Smooth muscle cell (in vitro differentiated cells): ENCODE results near the gene AGAP3. TPM values are rescaled to one million over a fixed set of nuclear protein-coding genes. Genes with fewer than 3 reads are reported as not detected.

Source experiments
- DNase-seq: peaks from one replicate; lab custom pipeline; 2025; ENCODE audit not compliant: unreplicated experiment; lab: John Stamatoyannopoulos, UW
- H2AFZ ChIP-seq: fragments of 200-600 bp; sonication (generic); 2 replicates; pipeline ENCODE4 v1.6.0; 2016; ENCODE audit warnings: antibody characterized with exemption, low read depth, mild to moderate bottlenecking
- H3F3A ChIP-seq: fragments of 200-600 bp; sonication (generic); 2 replicates; pipeline ENCODE4 v1.6.0; 2017; ENCODE audit warnings: antibody characterized with exemption, low read depth
- H3K27ac ChIP-seq: fragments of 200-600 bp; sonication (generic); 2 replicates; pipeline ENCODE4 v1.5.1; 2016; ENCODE audit warnings: low read depth, mild to moderate bottlenecking
- H3K27me3 ChIP-seq: fragments of 200-600 bp; sonication (generic); 2 replicates; pipeline ENCODE4 v1.6.1; 2016; ENCODE audit warnings: low read depth, mild to moderate bottlenecking
- H3K36me3 ChIP-seq: fragments of 200-600 bp; sonication (generic); 2 replicates; pipeline ENCODE4 v1.5.1; 2016; ENCODE audit warnings: low read depth
- H3K4me1 ChIP-seq: fragments of 200-600 bp; sonication (generic); 2 replicates; pipeline ENCODE4 v1.5.1; 2016; ENCODE audit warnings: low read depth
- H3K4me2 ChIP-seq: fragments of 200-600 bp; sonication (generic); 2 replicates; pipeline ENCODE4 v1.6.0; 2016; ENCODE audit warnings: mild to moderate bottlenecking
- H3K4me3 ChIP-seq: fragments of 200-600 bp; sonication (generic); 2 replicates; pipeline ENCODE4 v1.5.1; 2016; ENCODE audit warnings: mild to moderate bottlenecking
- H3K79me2 ChIP-seq: fragments of 200-600 bp; sonication (generic); 2 replicates; pipeline ENCODE4 v1.6.0; 2016; ENCODE audit warnings: low read depth, mild to moderate bottlenecking
- H3K9ac ChIP-seq: fragments of 200-600 bp; sonication (generic); 2 replicates; pipeline ENCODE4 v1.6.0; 2016; ENCODE audit warnings: low read depth
- H3K9me3 ChIP-seq: fragments of 200-600 bp; sonication (generic); replicated peaks from 2 replicates; pipeline ENCODE4 v1.5.1; 2016; ENCODE audit warnings: low read depth
- H4K20me1 ChIP-seq: fragments of 200-600 bp; sonication (generic); 2 replicates; pipeline ENCODE4 v1.6.0; 2016; ENCODE audit warnings: low read depth
- CTCF ChIP-seq: fragments of 200-600 bp; sonication (generic); IDR thresholded peaks from 2 replicates; pipeline ENCODE4 v1.5.1; 2017; ENCODE audit warnings: borderline replicate concordance, mild to moderate bottlenecking, antibody characterized with exemption; ENCODE audit not compliant: insufficient read depth, poor library complexity, severe bottlenecking
- WGBS: methylation state at CpG from one replicate; pipeline ENCODE4 v1.1.7; 2016; ENCODE audit warnings: low lambda C conversion rate; 5-methylcytosine and 5-hydroxymethylcytosine counted together
- polyA plus RNA-seq: library from polyadenylated mRNA; unstranded; fragments of >200 nt; fragmentation: Nextera tagmentation; extraction: Ambion mirVana; gene quantifications from 2 replicates; pipeline ENCODE4 v1.2.1, GENCODE V29; 2016
- total RNA-seq: library from RNA; depleted of rRNA; stranded (reverse); fragments of >200 nt; gene quantifications from 2 replicates; pipeline ENCODE4 v1.2.3, GENCODE V29; 2014

Gene AGAP3
- total and polyA plus RNA-seq, 2 experiments from 2014 or later = 29.8 to 51.4 TPM

GRCh38 chr7:151068069-151068773, 18.1 kb upstream of the AGAP3 start:
- Histone ChIP-seq H3F3A (no peaks in the 10 kb centered on the region), H3K36me3 (no peaks in the 10 kb centered on the region), H3K9ac (no peak overlapping the region), H3K9me3 (no peaks in the 10 kb centered on the region), H3K27me3 (no peaks in the 10 kb centered on the region), H3K27ac (peak overlapping the region; percentile 19), H3K79me2 (peaks cover 8% of the 10 kb centered on the region), H4K20me1 (peaks cover 64% of the 10 kb centered on the region), H3K4me3 (no peak overlapping the region), H3K4me1 (no peaks in the 10 kb centered on the region), H3K4me2 (no peak overlapping the region), H2AFZ (no peak overlapping the region)
- 53% methylated on average over 11 of the region's 12 CpGs for WGBS
- TF ChIP-seq CTCF = no peak
- DNase-seq = no peak

GRCh38 chr7:151069841-151070573, 16.3 kb upstream of the AGAP3 start:
- H3K9me3 ChIP-seq = no peaks in the 10 kb centered on the region
- H3K36me3 ChIP-seq = no peaks in the 10 kb centered on the region
- no peak overlapping the region for H3K4me3 ChIP-seq
- H2AFZ ChIP-seq = no peak overlapping the region
- WGBS = 96% methylated on average over 17 of the region's 17 CpGs
- no peak overlapping the region for H3K4me2 ChIP-seq
- H3F3A ChIP-seq = no peaks in the 10 kb centered on the region
- no peaks in the 10 kb centered on the region for H3K27me3 ChIP-seq
- no peak overlapping the region for H3K9ac ChIP-seq
- no peak overlapping the region for H3K27ac ChIP-seq
- peaks cover 46% of the 10 kb centered on the region for H4K20me1 ChIP-seq
- no peak for TF ChIP-seq CTCF
- H3K4me1 ChIP-seq = no peaks in the 10 kb centered on the region
- DNase-seq = no peak
- H3K79me2 ChIP-seq = no peaks in the 10 kb centered on the region

GRCh38 chr7:151070574-151070960, 15.7 kb upstream of the AGAP3 start:
- Histone ChIP-seq H3K9me3 (no peaks in the 10 kb centered on the region), H3K4me1 (no peaks in the 10 kb centered on the region), H4K20me1 (peaks cover 42% of the 10 kb centered on the region), H3F3A (no peaks in the 10 kb centered on the region), H3K79me2 (no peaks in the 10 kb centered on the region), H3K27ac (no peak overlapping the region), H3K36me3 (no peaks in the 10 kb centered on the region), H3K4me3 (no peak overlapping the region), H3K9ac (no peak overlapping the region), H2AFZ (no peak overlapping the region), H3K4me2 (no peak overlapping the region), H3K27me3 (no peaks in the 10 kb centered on the region)
- TF ChIP-seq CTCF = no peak
- no peak for DNase-seq
- WGBS = 97% methylated on average over 15 of the region's 15 CpGs
